Activated T-helper 17 cell treated with anti-CD3 and anti-CD28 coated beads, Interleukin-2, amount 50 U/mL, for 72 hours (primary cell): Measurements from ENCODE around the gene ACAD8. TPM values are rescaled to one million over a fixed set of nuclear protein-coding genes. Genes with fewer than 3 reads are reported as not detected.

ENCODE experiments used
- ATAC-seq: fragments of 150-1000 bp; cut with Tn5 transposase; replicated peaks from 2 replicates; pipeline ENCODE4 v1.10.0; 2021; ENCODE audit warnings: mild to moderate bottlenecking, moderate library complexity
- H3K27ac Mint-ChIP-seq: one replicate; pipeline ENCODE4 v1.8.0; 2022; ENCODE audit warnings: mixed read lengths
- H3K27me3 Mint-ChIP-seq: one replicate; pipeline ENCODE4 v1.8.0; 2022; ENCODE audit warnings: mixed read lengths
- H3K36me3 Mint-ChIP-seq: one replicate; pipeline ENCODE4 v1.8.0; 2022; ENCODE audit warnings: low read depth, mild to moderate bottlenecking, mixed read lengths
- H3K4me1 Mint-ChIP-seq: one replicate; pipeline ENCODE4 v1.8.0; 2022; ENCODE audit warnings: mixed read lengths
- H3K4me3 Mint-ChIP-seq: one replicate; pipeline ENCODE4 v1.8.0; 2022; ENCODE audit warnings: mild to moderate bottlenecking, mixed read lengths
- H3K9me3 Mint-ChIP-seq: one replicate; pipeline ENCODE4 v1.8.0; 2022; ENCODE audit warnings: mixed read lengths
- total RNA-seq, 2 donors: library from RNA; stranded (reverse); gene quantifications; one replicate each; pipeline ENCODE4 v1.2.3, GENCODE V29; 2022

ACAD8 gene
- total RNA-seq, 2 donors from 2014 or later: 22.8 to 23.7 TPM

- Mint-ChIP-seq H3K4me1 (peaks cover 39% of the 10 kb centered on the region), H3K27me3 (no peaks in the 10 kb centered on the region), H3K4me3 (peak overlapping the region; percentile 19), H3K9me3 (no peaks in the 10 kb centered on the region), H3K36me3 (peaks cover 11% of the 10 kb centered on the region), H3K27ac (peak overlapping the region; percentile 61)
- ATAC-seq: peak; percentile 18
These were observed 23.0 kb upstream of the ACAD8 start for GRCh38 chr11:134230339-134230738.

GRCh38 chr11:134231958-134232659, 21.3 kb upstream of the ACAD8 start:
- Mint-ChIP-seq H3K36me3 (peaks cover 29% of the 10 kb centered on the region), H3K4me3 (no peak overlapping the region), H3K9me3 (no peaks in the 10 kb centered on the region), H3K27ac (peak overlapping the region; percentile 59), H3K4me1 (peaks cover 36% of the 10 kb centered on the region), H3K27me3 (no peaks in the 10 kb centered on the region)
- no peak for ATAC-seq

- H3K27ac Mint-ChIP-seq: no peak overlapping the region
- ATAC-seq: no peak
- no peak overlapping the region for H3K4me3 Mint-ChIP-seq
- H3K9me3 Mint-ChIP-seq: no peaks in the 10 kb centered on the region
- H3K36me3 Mint-ChIP-seq: peaks cover 36% of the 10 kb centered on the region
- H3K27me3 Mint-ChIP-seq: no peaks in the 10 kb centered on the region
- H3K4me1 Mint-ChIP-seq: peaks cover 27% of the 10 kb centered on the region
These were observed 19.6 kb upstream of the ACAD8 start for GRCh38 chr11:134233729-134234179.

- ATAC-seq: no peak
- H3K4me1 Mint-ChIP-seq: peaks cover 13% of the 10 kb centered on the region
- H3K36me3 Mint-ChIP-seq: peaks cover 44% of the 10 kb centered on the region
- H3K4me3 Mint-ChIP-seq: no peak overlapping the region
- no peak overlapping the region for H3K27ac Mint-ChIP-seq
- H3K27me3 Mint-ChIP-seq: no peaks in the 10 kb centered on the region
- H3K9me3 Mint-ChIP-seq: no peaks in the 10 kb centered on the region
These were observed 18.0 kb upstream of the ACAD8 start for GRCh38 chr11:134235399-134235798.

GRCh38 chr11:134236834-134237556, 16.4 kb upstream of the ACAD8 start:
- H3K36me3 Mint-ChIP-seq: peaks cover 47% of the 10 kb centered on the region
- no peak for ATAC-seq
- no peak overlapping the region for H3K4me3 Mint-ChIP-seq
- H3K27me3 Mint-ChIP-seq: no peaks in the 10 kb centered on the region
- H3K27ac Mint-ChIP-seq: peak overlapping the region; percentile 73
- H3K4me1 Mint-ChIP-seq: peaks cover 8% of the 10 kb centered on the region
- no peaks in the 10 kb centered on the region for H3K9me3 Mint-ChIP-seq

GRCh38 chr11:134237557-134237922, 15.8 kb upstream of the ACAD8 start:
- ATAC-seq: no peak
- peak overlapping the region; percentile 73 for H3K27ac Mint-ChIP-seq
- no peaks in the 10 kb centered on the region for H3K27me3 Mint-ChIP-seq
- H3K36me3 Mint-ChIP-seq: peaks cover 53% of the 10 kb centered on the region
- no peak overlapping the region for H3K4me3 Mint-ChIP-seq
- peaks cover 4% of the 10 kb centered on the region for H3K4me1 Mint-ChIP-seq
- H3K9me3 Mint-ChIP-seq: no peaks in the 10 kb centered on the region

GRCh38 chr11:134238956-134239355, 14.4 kb upstream of the ACAD8 start:
- Mint-ChIP-seq H3K36me3 (peaks cover 67% of the 10 kb centered on the region), H3K4me1 (no peaks in the 10 kb centered on the region), H3K4me3 (no peak overlapping the region), H3K27me3 (no peaks in the 10 kb centered on the region), H3K27ac (no peak overlapping the region), H3K9me3 (no peaks in the 10 kb centered on the region)
- ATAC-seq: no peak

- Mint-ChIP-seq H3K9me3 (no peaks in the 10 kb centered on the region), H3K27me3 (no peaks in the 10 kb centered on the region), H3K36me3 (peaks cover 71% of the 10 kb centered on the region), H3K4me1 (no peaks in the 10 kb centered on the region), H3K27ac (no peak overlapping the region), H3K4me3 (no peak overlapping the region)
- no peak for ATAC-seq
These were observed 12.8 kb upstream of the ACAD8 start for GRCh38 chr11:134240592-134240991.

GRCh38 chr11:134242376-134242775, 11.0 kb upstream of the ACAD8 start:
- no peak for ATAC-seq
- Mint-ChIP-seq H3K27me3 (no peaks in the 10 kb centered on the region), H3K4me1 (no peaks in the 10 kb centered on the region), H3K4me3 (no peak overlapping the region), H3K27ac (peak overlapping the region; percentile 45), H3K9me3 (no peaks in the 10 kb centered on the region), H3K36me3 (peaks cover 71% of the 10 kb centered on the region)

- Mint-ChIP-seq H3K36me3 (peaks cover 76% of the 10 kb centered on the region), H3K27me3 (no peaks in the 10 kb centered on the region), H3K4me1 (peaks cover 7% of the 10 kb centered on the region), H3K4me3 (no peak overlapping the region), H3K9me3 (no peaks in the 10 kb centered on the region), H3K27ac (peak overlapping the region; percentile 45)
- ATAC-seq: no peak
These were observed 9.5 kb upstream of the ACAD8 start for GRCh38 chr11:134243913-134244312.

GRCh38 chr11:134244593-134244992, 8.8 kb upstream of the ACAD8 start:
- no peak overlapping the region for H3K4me3 Mint-ChIP-seq
- H3K36me3 Mint-ChIP-seq: peaks cover 83% of the 10 kb centered on the region
- ATAC-seq: no peak
- peak overlapping the region; percentile 20 for H3K27ac Mint-ChIP-seq
- H3K9me3 Mint-ChIP-seq: no peaks in the 10 kb centered on the region
- peaks cover 7% of the 10 kb centered on the region for H3K4me1 Mint-ChIP-seq
- no peaks in the 10 kb centered on the region for H3K27me3 Mint-ChIP-seq

GRCh38 chr11:134245434-134245833, 7.9 kb upstream of the ACAD8 start:
- Mint-ChIP-seq H3K9me3 (no peaks in the 10 kb centered on the region), H3K4me1 (peaks cover 7% of the 10 kb centered on the region), H3K27me3 (no peaks in the 10 kb centered on the region), H3K4me3 (no peak overlapping the region), H3K27ac (no peak overlapping the region), H3K36me3 (peaks cover 83% of the 10 kb centered on the region)
- no peak for ATAC-seq

- H3K36me3 Mint-ChIP-seq: peaks cover 89% of the 10 kb centered on the region
- H3K27ac Mint-ChIP-seq: no peak overlapping the region
- H3K4me3 Mint-ChIP-seq: no peak overlapping the region
- H3K9me3 Mint-ChIP-seq: no peaks in the 10 kb centered on the region
- no peak for ATAC-seq
- H3K27me3 Mint-ChIP-seq: no peaks in the 10 kb centered on the region
- H3K4me1 Mint-ChIP-seq: peaks cover 7% of the 10 kb centered on the region
These were observed 7.3 kb upstream of the ACAD8 start for GRCh38 chr11:134246100-134246499.

- Mint-ChIP-seq H3K36me3 (peaks cover 94% of the 10 kb centered on the region), H3K27me3 (no peaks in the 10 kb centered on the region), H3K4me3 (no peak overlapping the region), H3K4me1 (peaks cover 7% of the 10 kb centered on the region), H3K9me3 (no peaks in the 10 kb centered on the region), H3K27ac (peak overlapping the region; percentile 83)
- no peak for ATAC-seq
These were observed 6.7 kb upstream of the ACAD8 start for GRCh38 chr11:134246678-134247077.

GRCh38 chr11:134248910-134249480, 4.4 kb upstream of the ACAD8 start:
- peak; percentile 71 for ATAC-seq
- H3K36me3 Mint-ChIP-seq: peaks cover 75% of the 10 kb centered on the region
- H3K27me3 Mint-ChIP-seq: no peaks in the 10 kb centered on the region
- H3K9me3 Mint-ChIP-seq: no peaks in the 10 kb centered on the region
- peak overlapping the region; percentile 83 for H3K27ac Mint-ChIP-seq
- H3K4me1 Mint-ChIP-seq: peaks cover 12% of the 10 kb centered on the region
- peak overlapping the region; percentile 47 for H3K4me3 Mint-ChIP-seq
